Bone marrow (tissue), 2 donors: ENCODE measurements around the gene PRTFDC1.

Experiments used
- DNase-seq, 2 donors: peaks; one replicate each; lab custom pipeline; 2025; lab: John Stamatoyannopoulos, UW

PRTFDC1 gene

GRCh38 chr10:24902400-24902728, 50.0 kb downstream of the PRTFDC1 start:
- no peak for DNase-seq

- peak in 1 of 2 donors; percentile 54 for DNase-seq
Observed at GRCh38 chr10:24901686-24902399, 50.6 kb downstream of the PRTFDC1 start.

- DNase-seq, result peak in 1 of 2 donors; percentile 67
Observed at GRCh38 chr10:24900888-24901685, 51.3 kb downstream of the PRTFDC1 start.

GRCh38 chr10:24899571-24899970, 52.8 kb downstream of the PRTFDC1 start:
- no peak for DNase-seq

- DNase-seq, result no peak
Observed at GRCh38 chr10:24898501-24898900, 53.9 kb downstream of the PRTFDC1 start.

- no peak for DNase-seq
Observed at GRCh38 chr10:24897326-24897926, 55.0 kb downstream of the PRTFDC1 start.

- DNase-seq, result no peak
Observed at GRCh38 chr10:24894728-24895127, 57.7 kb downstream of the PRTFDC1 start.

- no peak for DNase-seq
Observed at GRCh38 chr10:24894309-24894708, 58.1 kb downstream of the PRTFDC1 start.

- DNase-seq, result no peak
Observed at GRCh38 chr10:24893127-24893526, 59.3 kb downstream of the PRTFDC1 start.

GRCh38 chr10:24891823-24892222, 60.6 kb downstream of the PRTFDC1 start:
- DNase-seq, result no peak

GRCh38 chr10:24889639-24890038, 62.8 kb downstream of the PRTFDC1 start:
- DNase-seq, result no peak

- DNase-seq, result no peak
Observed at GRCh38 chr10:24887855-24888231, 64.6 kb downstream of the PRTFDC1 start.

- DNase-seq, result no peak
Observed at GRCh38 chr10:24886290-24886680, 66.1 kb downstream of the PRTFDC1 start.

GRCh38 chr10:24885551-24886289, 66.7 kb downstream of the PRTFDC1 start:
- DNase-seq, result no peak

- DNase-seq, result no peak
Observed at GRCh38 chr10:24884793-24885192, 67.6 kb downstream of the PRTFDC1 start.

- DNase-seq, result no peak
Observed at GRCh38 chr10:24884316-24884715, 68.1 kb downstream of the PRTFDC1 start.

- DNase-seq, result no peak
Observed at GRCh38 chr10:24883176-24883575, 69.2 kb downstream of the PRTFDC1 start.

- peak in 1 of 2 donors; percentile 50 for DNase-seq
Observed at GRCh38 chr10:24882047-24882698, 70.2 kb downstream of the PRTFDC1 start.

- DNase-seq, result no peak
Observed at GRCh38 chr10:24879861-24880260, 72.5 kb downstream of the PRTFDC1 start.

GRCh38 chr10:24874133-24874532, 78.3 kb downstream of the PRTFDC1 start:
- no peak for DNase-seq

GRCh38 chr10:24873281-24873683, 79.1 kb downstream of the PRTFDC1 start:
- DNase-seq, result peak in 1 of 2 donors; percentile 80

- no peak for DNase-seq
Observed at GRCh38 chr10:24872790-24873182, 79.6 kb downstream of the PRTFDC1 start.
